GDM1 (cell line): Measurements from ENCODE around the gene PAPOLB.

ENCODE experiments used
- DNase-seq: peaks from one replicate; lab custom pipeline; 2025; lab: John Stamatoyannopoulos, UW

The PAPOLB gene

GRCh38 chr7:4878336-4879335 lies 16.8 kb upstream of the PAPOLB start:
- DNase-seq: no peak

DNA sequence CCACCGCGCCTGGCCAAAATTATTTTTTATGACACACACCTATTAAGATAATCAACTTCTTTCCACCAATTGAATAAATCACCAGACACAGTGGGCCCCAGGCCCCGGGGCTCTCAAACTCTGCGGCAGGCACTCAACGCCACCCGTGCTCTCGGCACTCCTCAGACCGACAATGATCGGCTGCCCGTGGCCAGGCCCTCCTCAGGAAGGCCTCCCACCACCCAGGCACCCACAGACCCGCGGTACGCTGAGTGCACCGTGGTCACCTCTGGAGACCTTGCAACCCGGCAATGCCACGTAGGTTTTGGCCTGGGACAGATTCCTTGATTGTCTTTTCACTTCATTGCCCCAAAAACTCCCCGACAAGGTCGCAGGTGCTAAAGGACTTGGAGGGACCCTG lies 14.8 kb upstream of the PAPOLB start:
- no peak for DNase-seq

GRCh38 chr7:4875391-4875790 lies 13.6 kb upstream of the PAPOLB start:
- no peak for DNase-seq

- no peak for DNase-seq
These were observed 11.5 kb upstream of the PAPOLB start for GRCh38 chr7:4873071-4873944.

- no peak for DNase-seq
These were observed 10.3 kb upstream of the PAPOLB start for GRCh38 chr7:4871930-4872675.

DNA sequence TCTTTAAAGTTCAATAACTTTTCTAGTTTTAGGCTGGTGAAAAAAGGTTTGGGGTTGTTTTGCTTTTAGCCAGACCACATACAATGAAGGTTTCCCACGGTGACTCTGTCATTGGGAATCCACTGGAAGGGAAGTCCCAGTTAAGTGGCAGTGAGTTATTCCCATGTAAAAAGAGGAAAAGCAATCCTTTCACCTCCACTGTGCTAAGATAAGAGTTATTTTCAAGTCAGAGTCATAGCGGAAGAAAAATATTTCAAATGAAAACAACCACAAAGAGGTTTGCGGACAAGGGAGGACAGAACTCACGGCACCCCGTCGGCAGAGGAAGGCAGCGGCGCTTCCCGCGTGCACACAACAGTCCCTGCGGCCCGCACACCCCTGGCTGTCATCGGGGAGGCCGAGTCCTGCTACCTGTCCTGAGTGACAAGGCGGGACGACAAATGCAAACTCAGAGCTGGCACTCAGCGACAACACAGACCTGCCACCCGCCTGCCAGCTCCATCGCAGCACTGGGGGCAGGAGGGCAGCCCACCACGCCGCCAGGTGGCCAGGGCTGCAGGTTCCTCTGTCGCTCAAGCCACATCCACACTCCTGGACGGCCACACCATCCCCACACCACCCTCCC lies 9.3 kb upstream of the PAPOLB start:
- DNase-seq: no peak

- no peak for DNase-seq
These were observed 6.7 kb upstream of the PAPOLB start for GRCh38 chr7:4868493-4868892.

GRCh38 chr7:4866528-4867496 lies 5.0 kb upstream of the PAPOLB start:
- DNase-seq: no peak

DNA sequence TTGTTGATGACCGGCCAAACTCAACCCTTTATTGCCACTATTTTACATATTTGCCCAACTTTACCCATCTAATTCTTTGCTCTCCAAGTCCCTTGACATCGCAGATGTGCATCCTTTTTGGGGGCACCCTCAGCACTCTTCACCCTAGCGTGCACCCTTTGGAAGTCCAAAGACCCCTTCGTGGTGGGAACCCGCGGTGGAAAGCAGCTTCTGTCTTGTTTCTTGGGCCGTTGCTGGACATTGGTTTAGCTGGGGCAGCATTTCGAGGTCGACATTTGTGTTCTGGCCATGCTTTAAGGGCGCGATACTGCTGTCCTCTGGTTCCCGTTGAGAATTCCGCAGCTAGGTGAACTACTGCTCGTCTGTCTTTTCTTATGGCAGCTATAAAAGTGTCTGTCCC lies 326 bp upstream of the PAPOLB start:
- DNase-seq: no peak

DNA sequence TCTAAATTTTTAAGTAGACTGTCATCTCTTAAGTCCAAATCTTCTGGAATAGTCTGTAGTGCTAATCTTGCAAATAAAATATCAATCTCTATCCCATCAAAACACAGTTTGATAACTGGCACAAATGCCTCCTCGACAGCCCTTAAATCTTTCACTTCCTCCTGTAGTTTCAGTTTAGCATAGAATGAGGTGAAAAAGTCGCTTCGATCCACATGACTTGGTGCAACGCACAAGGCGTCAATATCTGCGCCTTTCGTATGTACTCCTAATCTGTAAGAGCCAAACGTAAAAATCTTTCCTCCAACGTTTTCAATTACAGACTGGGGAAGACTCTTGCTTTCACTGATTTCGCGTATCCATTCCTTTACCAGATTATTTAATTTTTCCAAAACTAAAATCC lies 603 bp downstream of the PAPOLB start:
- DNase-seq: no peak

DNA sequence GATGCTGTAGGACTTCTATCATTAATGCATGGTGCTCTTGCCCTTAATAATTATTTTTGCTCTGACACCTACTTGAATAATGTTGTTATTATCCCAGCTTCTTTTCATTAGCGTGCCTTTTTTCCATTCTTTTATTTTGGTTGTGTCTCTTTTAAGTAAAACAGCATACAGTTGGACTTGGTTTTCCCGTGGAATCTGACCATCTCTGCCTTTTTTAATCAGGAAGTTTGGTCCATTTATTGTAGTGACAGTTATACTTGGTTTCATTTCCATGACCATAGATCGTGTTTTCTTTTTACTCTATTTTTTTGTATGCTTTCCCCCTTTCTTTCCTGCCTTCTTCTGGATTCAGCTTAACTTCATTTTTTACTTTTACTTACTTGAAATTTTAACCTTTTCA lies 4.6 kb downstream of the PAPOLB start:
- DNase-seq: no peak

GRCh38 chr7:4856336-4857057 lies 5.3 kb downstream of the PAPOLB start:
- DNase-seq: no peak

DNA sequence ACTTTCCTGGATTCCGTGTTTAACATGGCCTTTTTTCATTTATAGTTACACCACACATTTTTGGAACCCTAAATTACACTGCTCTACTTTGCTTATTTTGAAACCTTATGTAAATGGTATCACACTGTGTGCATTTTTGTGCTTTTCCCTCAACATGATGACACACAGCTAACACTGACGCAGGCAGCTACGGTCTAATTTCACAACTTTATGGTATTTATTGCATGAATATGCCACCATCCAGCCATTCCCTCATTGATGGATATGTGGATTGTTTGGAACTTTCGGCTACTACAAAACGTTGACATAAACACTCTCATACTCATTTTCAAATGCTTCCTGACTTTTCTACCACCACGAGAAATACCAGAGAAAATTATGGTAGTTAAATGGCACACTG lies 6.9 kb downstream of the PAPOLB start:
- DNase-seq: no peak

- DNase-seq: peak; percentile 21
These were observed 10.1 kb downstream of the PAPOLB start for GRCh38 chr7:4851459-4852422.

DNA sequence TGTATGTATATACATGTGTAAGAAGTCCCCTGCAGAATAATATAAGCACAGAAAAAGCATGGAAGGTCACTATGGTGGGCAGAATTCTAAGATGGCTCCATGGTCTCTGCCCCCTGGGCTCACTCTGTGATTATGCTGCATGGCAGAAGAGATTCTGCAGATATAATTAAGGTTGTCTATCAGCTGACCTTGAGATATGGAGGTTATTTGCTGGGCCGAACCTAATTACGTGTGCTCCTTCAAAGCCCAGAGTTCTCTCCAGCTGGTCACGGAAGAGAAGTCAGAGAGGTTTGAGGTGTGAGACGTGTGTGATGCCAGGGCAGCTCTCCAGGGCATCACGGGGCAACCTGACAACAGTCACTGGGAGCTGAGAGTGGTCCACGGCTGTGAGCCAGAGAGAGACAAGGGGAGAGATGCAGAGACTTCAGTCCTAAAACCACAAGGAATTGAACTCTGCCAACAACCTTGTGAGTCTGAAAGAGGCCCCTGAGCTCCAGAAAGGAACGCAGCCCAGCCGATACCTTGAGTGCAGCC lies 11.5 kb downstream of the PAPOLB start:
- no peak for DNase-seq

GRCh38 chr7:4849390-4849789 lies 12.4 kb downstream of the PAPOLB start:
- DNase-seq: no peak

DNA sequence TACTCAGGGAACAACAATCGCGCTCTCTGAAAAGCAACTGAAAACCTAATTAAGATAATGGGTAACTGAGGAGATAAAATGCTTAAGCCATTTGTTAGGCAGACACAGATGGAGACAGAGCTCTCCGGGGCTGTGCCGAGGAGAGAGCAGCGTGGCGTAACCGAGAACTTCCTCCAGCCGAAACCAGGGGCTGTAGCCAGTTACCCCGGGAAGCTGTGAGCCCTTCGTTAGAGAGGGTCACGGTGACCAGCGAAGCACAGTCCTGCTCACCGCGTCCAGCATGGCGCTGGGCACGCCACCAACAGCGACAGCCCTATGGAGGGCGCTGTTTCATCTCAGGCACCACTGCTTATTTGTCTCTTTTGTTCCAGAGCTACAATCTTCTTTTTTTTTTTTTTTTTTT lies 16.1 kb downstream of the PAPOLB start:
- no peak for DNase-seq

DNA sequence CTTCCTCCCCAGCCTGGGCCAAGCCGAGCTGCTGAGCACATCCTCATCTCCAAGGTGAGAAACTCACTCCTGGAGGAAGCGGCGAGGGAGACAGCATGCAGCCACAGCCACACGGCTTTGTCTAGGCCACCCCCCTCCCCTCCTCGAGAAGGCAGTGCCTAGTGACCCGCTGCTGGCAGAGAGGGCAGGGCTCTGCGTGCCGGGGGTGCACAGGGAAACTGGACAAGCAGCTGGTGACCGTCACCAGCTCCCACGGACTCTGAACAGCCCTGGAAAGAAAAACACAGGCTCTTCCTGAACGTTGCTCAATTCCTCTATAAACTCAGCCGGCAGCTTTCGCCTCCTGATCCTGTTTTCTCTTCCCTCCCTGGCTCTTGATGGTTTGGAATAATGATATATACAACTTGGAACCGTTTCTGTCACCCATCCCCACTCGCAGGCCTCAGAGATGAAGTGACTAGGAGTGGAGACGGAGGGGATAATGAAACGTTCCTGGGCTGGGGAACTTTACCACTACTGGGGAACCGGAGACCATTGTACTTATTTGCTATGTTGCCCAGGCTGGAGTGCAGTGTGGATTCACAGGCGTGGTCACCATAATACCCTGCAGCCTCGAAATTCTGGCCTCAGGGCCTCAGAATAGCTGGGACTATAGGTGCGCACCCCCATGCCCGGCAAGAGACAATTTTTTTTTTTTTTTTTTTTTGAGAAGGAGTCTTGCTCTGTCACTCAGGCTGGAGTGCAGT lies 19.3 kb downstream of the PAPOLB start:
- DNase-seq: no peak
